ENCODE data around the gene NME1. TPM values are rescaled to one million over a fixed set of nuclear protein-coding genes. Genes with fewer than 3 reads are reported as not detected.

The NME1 gene
- total and polyA plus RNA-seq, 4 donors, result 14.6 to 201 (median 143) TPM

GRCh38 chr17:51165680-51166197 is 12.4 kb downstream of the NME1 start:
- peaks cover 16 to 28% (median 19%) of the 10 kb centered on the region in 4 donors for H3K36me3 ChIP-seq (ENCODE audit: control insufficient read depth in 4 of 4, insufficient read depth in 4 of 4, low read length in 4 of 4)
- H3K27ac ChIP-seq (ENCODE audit: low read depth in 1 of 2, low read length in 1 of 2), result peak overlapping the region; percentile 78 to 93
- peaks cover 0 to 15% (median 4%) of the 10 kb centered on the region in 5 donors for H3K4me1 ChIP-seq (ENCODE audit: control insufficient read depth in 5 of 5, insufficient read depth in 5 of 5, low read length in 5 of 5)
- ATAC-seq (ENCODE audit: insufficient read depth, low FRiP score) (no peak), DNase-seq (no peak)
- TF ChIP-seq CTCF (IDR thresholded peaks at IDR 0.05; ENCODE audit: control extremely low read depth, extremely low read depth), result no peak
- no peaks in the 10 kb centered on the region for H3K27me3 ChIP-seq (ENCODE audit: control insufficient read depth in 3 of 3, insufficient read depth in 3 of 3, low read length in 2 of 3)
- H3K4me3 ChIP-seq, result peak overlapping the region; percentile 33
- 16 to 21% methylated on average over 20 to 21 of the region's 21 CpGs for WGBS, 2 donors
- H3K9me3 ChIP-seq (ENCODE audit: control insufficient read depth in 4 of 4, insufficient read depth in 3 of 4, low read length in 3 of 4), result no peaks in the 10 kb centered on the region
- H3K9ac ChIP-seq (ENCODE audit: insufficient read depth in 1 of 2, low read length in 2 of 2), result peak overlapping the region; percentile 56 to 94

GRCh38 chr17:51166198-51166986 is 13.0 kb downstream of the NME1 start, which contains the start of gene NME2:
Gene NME2, plus strand, starts transcription at chr17:51166411. Its CDS starts 420 bp downstream, at chr17:51166831.
- ATAC-seq (ENCODE audit: insufficient read depth, low FRiP score) (peak; percentile 95), DNase-seq (peak; percentile 88 to 92 (median 90))
- Histone ChIP-seq H3K9ac (ENCODE audit: insufficient read depth in 1 of 2, low read length in 2 of 2) (peak within 1 kb of the TSS; percentile 56 to 94), H3K9me3 (ENCODE audit: control insufficient read depth in 4 of 4, insufficient read depth in 3 of 4, low read length in 3 of 4) (no peaks in the 10 kb centered on the region), H3K4me1 (ENCODE audit: control insufficient read depth in 5 of 5, insufficient read depth in 5 of 5, low read length in 5 of 5) (peaks cover 0 to 15% (median 4%) of the 10 kb centered on the region in 5 donors), H3K36me3 (ENCODE audit: control insufficient read depth in 4 of 4, insufficient read depth in 4 of 4, low read length in 4 of 4) (peaks cover 14 to 29% (median 17%) of the 10 kb centered on the region in 4 donors), H3K4me3 (peak within 1 kb of the TSS; percentile 95), H3K27ac (ENCODE audit: low read depth in 1 of 2, low read length in 1 of 2) (peak within 1 kb of the TSS; percentile 96 to 97), H3K27me3 (ENCODE audit: control insufficient read depth in 3 of 3, insufficient read depth in 3 of 3, low read length in 2 of 3) (no peaks in the 10 kb centered on the region)
- WGBS, 2 donors, result 0 to 1% methylated on average over 35 to 98 of the region's 98 CpGs
- TF ChIP-seq CTCF (IDR thresholded peaks at IDR 0.05; ENCODE audit: control extremely low read depth, extremely low read depth), result no peak

- peak; percentile 60 for ATAC-seq (ENCODE audit: insufficient read depth, low FRiP score)
- 18 to 19% methylated on average over 34 to 42 of the region's 42 CpGs for WGBS, 2 donors
- Histone ChIP-seq H3K27me3 (ENCODE audit: control insufficient read depth in 3 of 3, insufficient read depth in 3 of 3, low read length in 2 of 3) (no peaks in the 10 kb centered on the region), H3K4me1 (ENCODE audit: control insufficient read depth in 5 of 5, insufficient read depth in 5 of 5, low read length in 5 of 5) (peaks cover 0 to 15% (median 4%) of the 10 kb centered on the region in 5 donors), H3K4me3 (peak overlapping the region; percentile 95), H3K9ac (ENCODE audit: insufficient read depth in 1 of 2, low read length in 2 of 2) (no peak overlapping the region), H3K9me3 (ENCODE audit: control insufficient read depth in 4 of 4, insufficient read depth in 3 of 4, low read length in 3 of 4) (no peaks in the 10 kb centered on the region), H3K36me3 (ENCODE audit: control insufficient read depth in 4 of 4, insufficient read depth in 4 of 4, low read length in 4 of 4) (peaks cover 8 to 28% (median 12%) of the 10 kb centered on the region in 4 donors), H3K27ac (ENCODE audit: low read depth in 1 of 2, low read length in 1 of 2) (peak overlapping the region; percentile 96 to 97)
- TF ChIP-seq CTCF (IDR thresholded peaks at IDR 0.05; ENCODE audit: control extremely low read depth, extremely low read depth), result no peak
- peak; percentile 34 to 68 (median 40) for DNase-seq
These were observed 13.9 kb downstream of the NME1 start for GRCh38 chr17:51166987-51167931.

Measured in lung (tissue), 12 donors.